ENCODE data around the gene ALG11. TPM values are rescaled to one million over a fixed set of nuclear protein-coding genes. Genes with fewer than 3 reads are reported as not detected.
"Not testable (repeated sequence)": the region's sequence is repeated elsewhere in the genome, so short reads cannot be mapped to it uniquely, and the experiment has no call there.

The ALG11 gene
- 7.8 and 8.7 TPM in 2 replicates for total RNA-seq (2014; rRNA removed; shearing (Covaris generic))
- polyA plus RNA-seq (2015; cell fraction: cytosol; rRNA removed) = 8.2 and 12.8 TPM in 2 replicates
- polyA plus RNA-seq (2015; cell fraction: nucleus; rRNA removed) = 19.2 and 24.9 TPM in 2 replicates

- DNase-seq (ENCODE audit: low read depth) = peak; percentile 98
These were observed at the start of gene ALG11 for GRCh38 chr13:52011632-52012511. TSS of gene ALG11 (plus strand) at chr13:52012398. CDS start at chr13:52012419, 21 bp downstream.

GRCh38 chr13:51966186-51966585, 46.0 kb upstream of the ALG11 start:
- DNase-seq (ENCODE audit: low read depth) = no peak

GRCh38 chr13:51967482-51968446, 44.4 kb upstream of the ALG11 start:
- DNase-seq (ENCODE audit: low read depth) = no peak

- DNase-seq (ENCODE audit: low read depth) = peak; percentile 33
These were observed 41.8 kb upstream of the ALG11 start for GRCh38 chr13:51970349-51970748.

- no peak for DNase-seq (ENCODE audit: low read depth)
These were observed 40.4 kb upstream of the ALG11 start for GRCh38 chr13:51971520-51972426.

GRCh38 chr13:51974482-51974881, 37.7 kb upstream of the ALG11 start:
- no peak for DNase-seq (ENCODE audit: low read depth)

- no peak for DNase-seq (ENCODE audit: low read depth)
These were observed 35.8 kb upstream of the ALG11 start for GRCh38 chr13:51976423-51976822.

- no peak for DNase-seq (ENCODE audit: low read depth)
These were observed 35.3 kb upstream of the ALG11 start for GRCh38 chr13:51976890-51977289.

- no peak for DNase-seq (ENCODE audit: low read depth)
These were observed 34.6 kb upstream of the ALG11 start for GRCh38 chr13:51977625-51978024.

- no peak for DNase-seq (ENCODE audit: low read depth)
These were observed 33.2 kb upstream of the ALG11 start for GRCh38 chr13:51978796-51979556.

GRCh38 chr13:51980908-51981307, 31.3 kb upstream of the ALG11 start:
- no peak for DNase-seq (ENCODE audit: low read depth)

GRCh38 chr13:51981355-51981754, 30.8 kb upstream of the ALG11 start:
- no peak for DNase-seq (ENCODE audit: low read depth)

GRCh38 chr13:51983292-51983691, 28.9 kb upstream of the ALG11 start:
- not testable (repeated sequence) for DNase-seq (ENCODE audit: low read depth)

GRCh38 chr13:51984904-51985303, 27.3 kb upstream of the ALG11 start:
- not testable (repeated sequence) for DNase-seq (ENCODE audit: low read depth)

GRCh38 chr13:51988988-51989618, 23.1 kb upstream of the ALG11 start:
- no peak for DNase-seq (ENCODE audit: low read depth)

GRCh38 chr13:51993713-51994112, 18.5 kb upstream of the ALG11 start:
- DNase-seq (ENCODE audit: low read depth) = no peak

GRCh38 chr13:51995677-51996551, 16.3 kb upstream of the ALG11 start:
- DNase-seq (ENCODE audit: low read depth) = no peak

GRCh38 chr13:51996641-51997040, 15.6 kb upstream of the ALG11 start:
- no peak for DNase-seq (ENCODE audit: low read depth)

Data from HT1080 (cell line).